Measurements from ENCODE around the gene DPYSL5.

DNA sequence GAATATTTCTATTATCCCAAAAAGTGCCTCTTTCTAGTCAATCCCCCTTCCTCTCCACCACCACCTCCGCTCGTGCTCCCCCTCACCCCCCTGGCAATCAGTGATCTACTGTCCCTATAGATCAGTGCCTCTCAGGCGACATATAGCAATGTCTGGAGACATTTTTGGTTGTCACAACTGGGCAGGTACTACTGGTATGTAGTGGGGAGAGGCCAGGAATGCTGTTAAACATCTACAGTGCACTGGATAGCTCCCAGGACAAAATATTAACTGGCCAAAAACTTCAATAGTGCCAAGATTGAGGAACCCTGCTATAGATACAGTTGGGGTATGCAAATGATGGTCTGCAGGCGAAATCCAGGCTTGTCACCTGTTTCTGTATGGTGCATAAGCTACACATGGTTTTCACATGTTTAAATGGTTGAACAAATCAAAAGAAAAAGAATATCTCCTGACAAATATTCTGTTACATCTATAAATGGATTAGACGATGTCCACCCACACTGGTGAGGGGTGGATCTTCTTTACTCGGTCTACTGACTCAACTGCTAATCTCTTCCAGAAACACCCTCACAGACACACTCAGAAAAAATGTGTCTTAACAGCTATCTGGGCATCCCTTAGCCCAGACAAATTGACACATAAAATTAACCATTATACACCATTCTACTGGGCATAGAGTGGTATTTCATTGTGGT lies 25.5 kb downstream of the DPYSL5 start:
- TF ChIP-seq, protein P1, sequence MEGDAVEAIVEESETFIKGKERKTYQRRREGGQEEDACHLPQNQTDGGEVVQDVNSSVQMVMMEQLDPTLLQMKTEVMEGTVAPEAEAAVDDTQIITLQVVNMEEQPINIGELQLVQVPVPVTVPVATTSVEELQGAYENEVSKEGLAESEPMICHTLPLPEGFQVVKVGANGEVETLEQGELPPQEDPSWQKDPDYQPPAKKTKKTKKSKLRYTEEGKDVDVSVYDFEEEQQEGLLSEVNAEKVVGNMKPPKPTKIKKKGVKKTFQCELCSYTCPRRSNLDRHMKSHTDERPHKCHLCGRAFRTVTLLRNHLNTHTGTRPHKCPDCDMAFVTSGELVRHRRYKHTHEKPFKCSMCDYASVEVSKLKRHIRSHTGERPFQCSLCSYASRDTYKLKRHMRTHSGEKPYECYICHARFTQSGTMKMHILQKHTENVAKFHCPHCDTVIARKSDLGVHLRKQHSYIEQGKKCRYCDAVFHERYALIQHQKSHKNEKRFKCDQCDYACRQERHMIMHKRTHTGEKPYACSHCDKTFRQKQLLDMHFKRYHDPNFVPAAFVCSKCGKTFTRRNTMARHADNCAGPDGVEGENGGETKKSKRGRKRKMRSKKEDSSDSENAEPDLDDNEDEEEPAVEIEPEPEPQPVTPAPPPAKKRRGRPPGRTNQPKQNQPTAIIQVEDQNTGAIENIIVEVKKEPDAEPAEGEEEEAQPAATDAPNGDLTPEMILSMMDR (IDR thresholded peaks at IDR 0.05; ENCODE audit: borderline replicate concordance, extremely low read depth, low read length, poor library complexity, severe bottlenecking) = no peak
- no peak for TF ChIP-seq EZH2 (IDR thresholded peaks at IDR 0.05; ENCODE audit: borderline replicate concordance, low read depth, low read length, severe bottlenecking)

All from DND-41 (cell line).